SK-N-SH treated with all-trans-retinoic acid at 6 μM for 48 hours (cell line): ENCODE data around the gene CTRB2.

Source experiments
- ATAC-seq: fragments of 200-7000 bp; cut with Tn5 transposase; 3 replicates; pipeline ENCODE4 v1.9.1; 2020; ENCODE audit warnings: mild to moderate bottlenecking, moderate library complexity
- ARNTL ChIP-seq: fragments of 450-650 bp; formaldehyde crosslinking; IDR thresholded peaks from 2 replicates; pipeline ENCODE4 v1.5.0; 2020; ENCODE audit warnings: low read depth, mild to moderate bottlenecking, moderate library complexity, borderline replicate concordance
- BACH2 ChIP-seq: fragments of 250-450 bp; sonication (Bioruptor Pico); IDR thresholded peaks from 2 replicates; pipeline ENCODE4 v1.9.0; 2021; ENCODE audit warnings: mild to moderate bottlenecking, borderline replicate concordance
- CSDC2 ChIP-seq: fragments of 250-450 bp; sonication (Bioruptor Pico); IDR thresholded peaks from 2 replicates; pipeline ENCODE4 v1.5.0; 2020; ENCODE audit warnings: mild to moderate bottlenecking, moderate library complexity
- CSRNP3 ChIP-seq: fragments of 250-450 bp; sonication (Bioruptor Pico); IDR thresholded peaks from 2 replicates; pipeline ENCODE4 v1.5.1; 2021; ENCODE audit warnings: mild to moderate bottlenecking, moderate library complexity
- ESRRG ChIP-seq: fragments of 250-450 bp; sonication (Bioruptor Pico); IDR thresholded peaks from 2 replicates; pipeline ENCODE4 v1.6.1; 2021; ENCODE audit warnings: mild to moderate bottlenecking
- GLIS3 ChIP-seq: fragments of 250-450 bp; sonication (Bioruptor Pico); IDR thresholded peaks from 2 replicates; pipeline ENCODE4 v1.5.0; 2020; ENCODE audit warnings: mild to moderate bottlenecking, moderate library complexity
- ISL1 ChIP-seq: fragments of 250-450 bp; sonication (Bioruptor Pico); IDR thresholded peaks from 2 replicates; pipeline ENCODE4 v2.1.2; 2022; ENCODE audit warnings: mild to moderate bottlenecking, moderate library complexity
- OSR1 ChIP-seq: fragments of 250-450 bp; sonication (Bioruptor Pico); IDR thresholded peaks from 2 replicates; pipeline ENCODE4 v1.8.0; 2022; ENCODE audit warnings: moderate library complexity, mild to moderate bottlenecking, inconsistent platforms
- PATZ1 ChIP-seq: fragments of 250-450 bp; sonication (Bioruptor Pico); IDR thresholded peaks from 2 replicates; pipeline ENCODE4 v1.8.0; 2020; ENCODE audit warnings: mild to moderate bottlenecking, moderate library complexity, borderline replicate concordance
- POU6F1 ChIP-seq: fragments of 250-450 bp; sonication (Bioruptor Pico); IDR thresholded peaks from 2 replicates; pipeline ENCODE4 v1.8.0; 2021; ENCODE audit warnings: low read depth, mild to moderate bottlenecking, moderate library complexity, borderline replicate concordance
- RARB ChIP-seq: fragments of 250-450 bp; sonication (Bioruptor Pico); IDR thresholded peaks from 2 replicates; pipeline ENCODE4 v1.8.0; 2021; ENCODE audit warnings: mild to moderate bottlenecking, moderate library complexity
- SNAI2 ChIP-seq: fragments of 250-450 bp; sonication (Bioruptor Pico); IDR thresholded peaks from 2 replicates; pipeline ENCODE4 v1.5.0; 2020; ENCODE audit warnings: mild to moderate bottlenecking, moderate library complexity
- TCF4 ChIP-seq: fragments of 250-450 bp; sonication (Bioruptor Pico); IDR thresholded peaks from 2 replicates; pipeline ENCODE4 v1.8.0; 2021; ENCODE audit warnings: mild to moderate bottlenecking, moderate library complexity, borderline replicate concordance
- TOX ChIP-seq: fragments of 250-450 bp; sonication (Bioruptor Pico); IDR thresholded peaks from 2 replicates; pipeline ENCODE4 v1.8.0; 2021; ENCODE audit warnings: mild to moderate bottlenecking, moderate library complexity, borderline replicate concordance
- TSHZ2 ChIP-seq: fragments of 250-450 bp; sonication (Bioruptor Pico); IDR thresholded peaks from 2 replicates; pipeline ENCODE4 v1.5.0; 2020; ENCODE audit warnings: mild to moderate bottlenecking, moderate library complexity
- ZC3H10 ChIP-seq: fragments of 250-450 bp; sonication (Bioruptor Pico); IDR thresholded peaks from 2 replicates; pipeline ENCODE4 v1.5.1; 2021; ENCODE audit warnings: mild to moderate bottlenecking, moderate library complexity
- ZFP3 ChIP-seq: fragments of 250-450 bp; sonication (Bioruptor Pico); IDR thresholded peaks from 2 replicates; pipeline ENCODE4 v1.5.0; 2020; ENCODE audit warnings: mild to moderate bottlenecking, moderate library complexity
- ZFP30 ChIP-seq: fragments of 450-650 bp; formaldehyde crosslinking; IDR thresholded peaks from 2 replicates; pipeline ENCODE4 v1.5.0; 2022; ENCODE audit warnings: mild to moderate bottlenecking, moderate library complexity
- ZNF70 ChIP-seq: fragments of 450-650 bp; formaldehyde crosslinking; IDR thresholded peaks from 2 replicates; pipeline ENCODE4 v1.5.0; 2020; ENCODE audit warnings: mild to moderate bottlenecking, moderate library complexity
- ZNF8 ChIP-seq: fragments of 450-650 bp; formaldehyde crosslinking; IDR thresholded peaks from 2 replicates; pipeline ENCODE4 v1.5.0; 2020; ENCODE audit warnings: mild to moderate bottlenecking, moderate library complexity

CTRB2 gene

GRCh38 chr16:75250809-75251279 is 43.9 kb upstream of the CTRB2 start:
- TF ChIP-seq ZNF70 (no peak), TSHZ2 (CRISPR knock-in tag) (no peak), RARB (CRISPR knock-in tag) (no peak)
- no peak; the same call in 2 of the 3 replicates for ATAC-seq

- no peak for TF ChIP-seq ESRRG (CRISPR knock-in tag)
- no peak for TF ChIP-seq OSR1 (CRISPR knock-in tag)
- no peak for TF ChIP-seq PATZ1 (CRISPR knock-in tag)
- TF ChIP-seq ZFP3 (CRISPR knock-in tag): no peak
- no peak for TF ChIP-seq CSRNP3 (CRISPR knock-in tag)
- TF ChIP-seq TOX: no peak
- no peak for TF ChIP-seq RARB (CRISPR knock-in tag)
- no peak for TF ChIP-seq POU6F1 (CRISPR knock-in tag)
- TF ChIP-seq GLIS3 (CRISPR knock-in tag): no peak
- no peak for TF ChIP-seq ZNF70
- no peak for TF ChIP-seq ISL1 (CRISPR knock-in tag)
- TF ChIP-seq BACH2 (CRISPR knock-in tag): no peak
- no peak for TF ChIP-seq CSDC2 (CRISPR knock-in tag)
- no peak for TF ChIP-seq TCF4 (CRISPR knock-in tag)
- no peak for TF ChIP-seq ZNF8 (CRISPR knock-in tag)
- TF ChIP-seq ZC3H10 (CRISPR knock-in tag): no peak
- TF ChIP-seq SNAI2 (CRISPR knock-in tag): no peak
- TF ChIP-seq ZFP30 (CRISPR knock-in tag): no peak
- no peak for TF ChIP-seq ARNTL (CRISPR knock-in tag)
- no peak for TF ChIP-seq TSHZ2 (CRISPR knock-in tag)
- no peak for ATAC-seq
Measured at GRCh38 chr16:75250089-75250808, 43.3 kb upstream of the CTRB2 start.
